ENCODE data around the gene CENPO. TPM values are rescaled to one million over a fixed set of nuclear protein-coding genes. Genes with fewer than 3 reads are reported as not detected.

Gene CENPO
- total RNA-seq, 1 donor from 2014 or later: 1.6 TPM

DNA sequence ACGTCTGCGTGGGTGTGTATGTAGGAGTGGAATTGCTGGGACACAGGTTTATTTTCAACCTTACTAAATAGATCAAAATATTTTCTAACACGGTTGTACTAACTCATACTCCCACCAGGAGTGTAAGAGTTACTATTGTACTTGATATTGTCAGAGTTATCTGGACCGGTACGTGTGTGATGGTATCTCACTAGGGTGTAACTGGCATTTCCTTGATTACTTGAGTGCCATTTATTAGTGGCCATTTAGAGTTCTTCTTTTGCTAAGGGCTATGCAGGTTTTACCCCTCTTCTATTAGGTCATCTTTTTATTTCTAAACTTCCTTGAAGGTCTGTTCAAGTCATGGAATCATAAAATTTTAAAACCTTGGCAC lies 33.5 kb downstream of the CENPO start:
- FAIRE-seq: no peak

GRCh38 chr2:24827321-24828237 lies 34.4 kb downstream of the CENPO start:
- H3K36me3 ChIP-seq (ENCODE audit: control insufficient read depth, insufficient read depth, low read length): peaks cover 3% of the 10 kb centered on the region
- TF ChIP-seq CTCF (IDR thresholded peaks at IDR 0.05; ENCODE audit: insufficient read depth, low read length, severe bottlenecking): peak; percentile 95
- H3K27me3 ChIP-seq (ENCODE audit: control insufficient read depth, insufficient read depth, low read length): no peaks in the 10 kb centered on the region
- no peak for FAIRE-seq
- H3K4me3 ChIP-seq (ENCODE audit: low read depth, low read length): no peak overlapping the region
- DNase-seq (ENCODE audit: low read depth): peak; percentile 73

More for the DNA sequence above, 33.5 kb downstream of the CENPO start:
- TF ChIP-seq CTCF (IDR thresholded peaks at IDR 0.05; ENCODE audit: insufficient read depth, low read length, severe bottlenecking): no peak
- Histone ChIP-seq H3K36me3 (ENCODE audit: control insufficient read depth, insufficient read depth, low read length) (peaks cover 3% of the 10 kb centered on the region), H3K27me3 (ENCODE audit: control insufficient read depth, insufficient read depth, low read length) (no peaks in the 10 kb centered on the region), H3K4me3 (ENCODE audit: low read depth, low read length) (no peak overlapping the region)
- no peak for DNase-seq (ENCODE audit: low read depth)

DNA sequence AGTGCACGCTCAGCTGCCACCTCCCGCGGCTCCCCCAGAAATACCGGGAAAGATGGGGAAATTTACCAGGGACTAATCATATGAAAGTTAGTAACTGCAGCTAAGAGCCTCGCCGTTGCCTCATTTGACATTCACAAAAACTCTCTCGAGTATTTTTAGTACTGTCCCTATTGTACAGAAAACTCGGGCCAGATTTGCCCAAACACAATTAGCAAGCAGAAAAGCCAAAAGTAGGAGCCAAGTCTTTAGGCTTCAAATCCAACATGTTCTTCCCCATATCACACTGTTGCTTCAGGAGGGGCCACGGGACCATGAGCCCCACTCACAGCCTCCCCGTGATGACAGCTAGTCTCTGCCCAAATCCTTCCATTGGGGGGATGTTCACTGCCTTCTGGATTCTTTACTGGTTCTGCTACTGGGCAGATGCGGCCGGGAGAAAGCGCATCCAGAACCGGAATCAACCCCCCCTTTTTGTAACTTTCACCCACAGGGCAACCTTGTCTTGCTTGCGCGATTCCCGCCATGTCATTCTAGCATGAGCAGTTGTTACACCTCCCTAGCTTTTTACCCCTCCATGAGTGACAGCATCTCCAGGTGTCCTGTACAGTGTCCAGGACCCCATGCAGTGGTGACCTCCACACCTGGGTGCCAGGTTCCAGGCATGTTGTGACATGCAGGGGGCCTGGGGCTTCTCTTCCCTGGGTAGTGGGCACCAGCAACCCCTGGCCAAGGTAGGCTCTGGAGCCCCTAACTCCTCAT lies 35.2 kb downstream of the CENPO start:
- H3K36me3 ChIP-seq (ENCODE audit: control insufficient read depth, insufficient read depth, low read length): peaks cover 3% of the 10 kb centered on the region
- H3K27me3 ChIP-seq (ENCODE audit: control insufficient read depth, insufficient read depth, low read length): no peaks in the 10 kb centered on the region
- no peak overlapping the region for H3K4me3 ChIP-seq (ENCODE audit: low read depth, low read length)
- FAIRE-seq: no peak
- no peak for DNase-seq (ENCODE audit: low read depth)
- no peak for TF ChIP-seq CTCF (IDR thresholded peaks at IDR 0.05; ENCODE audit: insufficient read depth, low read length, severe bottlenecking)

GRCh38 chr2:24830351-24830750 lies 37.1 kb downstream of the CENPO start:
- peak; percentile 7 for DNase-seq (ENCODE audit: low read depth)
- H3K4me3 ChIP-seq (ENCODE audit: low read depth, low read length): no peak overlapping the region
- H3K36me3 ChIP-seq (ENCODE audit: control insufficient read depth, insufficient read depth, low read length): no peaks in the 10 kb centered on the region
- no peaks in the 10 kb centered on the region for H3K27me3 ChIP-seq (ENCODE audit: control insufficient read depth, insufficient read depth, low read length)
- TF ChIP-seq CTCF (IDR thresholded peaks at IDR 0.05; ENCODE audit: insufficient read depth, low read length, severe bottlenecking): no peak
- FAIRE-seq: no peak

- FAIRE-seq: no peak
- no peak overlapping the region for H3K4me3 ChIP-seq (ENCODE audit: low read depth, low read length)
- no peak for TF ChIP-seq CTCF (IDR thresholded peaks at IDR 0.05; ENCODE audit: insufficient read depth, low read length, severe bottlenecking)
- no peaks in the 10 kb centered on the region for H3K36me3 ChIP-seq (ENCODE audit: control insufficient read depth, insufficient read depth, low read length)
- DNase-seq (ENCODE audit: low read depth): no peak
- H3K27me3 ChIP-seq (ENCODE audit: control insufficient read depth, insufficient read depth, low read length): no peaks in the 10 kb centered on the region
Observed at GRCh38 chr2:24830786-24831185, 37.6 kb downstream of the CENPO start.
